HUDEP-2 (cell line): ENCODE results near the gene PDE2A.

Source experiments
- DNase-seq, 76 experiments: peaks; one replicate each; lab custom pipeline; 2025; ENCODE audit not compliant: unreplicated experiment in 76 of 76; lab: John Stamatoyannopoulos, UW

Gene PDE2A

GRCh38 chr11:72685560-72686480, 11.6 kb upstream of the PDE2A start:
- DNase-seq, result no peak

DNA sequence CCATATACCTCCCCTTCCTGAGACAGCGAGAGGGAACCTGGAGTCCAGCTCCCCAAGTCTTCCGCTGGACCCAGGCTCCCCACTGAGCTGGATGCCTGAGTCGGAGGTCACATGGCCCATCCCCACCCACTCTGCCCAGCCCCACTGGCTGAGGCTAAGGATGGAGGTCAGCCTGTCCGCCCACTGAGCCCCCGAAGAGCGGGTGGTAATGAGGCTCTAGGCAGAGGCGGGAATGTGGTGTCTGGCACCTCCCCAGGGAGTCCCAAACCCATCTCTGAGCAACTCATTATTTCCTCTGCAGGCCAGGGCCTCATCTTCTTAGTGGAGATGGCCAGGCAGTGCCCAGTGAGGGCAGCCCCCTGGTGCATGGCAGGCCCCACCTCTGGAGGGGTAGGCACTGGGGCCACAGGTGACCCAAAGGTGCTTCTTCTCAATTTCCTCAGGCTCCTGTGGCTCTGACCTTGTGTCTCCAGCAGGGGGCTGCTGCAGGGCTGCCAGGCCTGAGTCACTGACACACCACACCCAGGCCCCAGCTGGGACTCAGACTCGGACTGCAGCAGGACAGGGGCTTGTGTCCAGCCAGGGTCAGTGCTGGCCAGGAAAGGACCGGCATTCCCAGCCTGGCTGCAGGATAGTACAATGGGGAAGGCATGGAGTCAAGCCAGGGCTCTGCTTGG, 10.2 kb upstream of the PDE2A start:
- DNase-seq, result peak in 55 of 76 experiments; percentile 5 to 64 (median 34)

GRCh38 chr11:72683782-72684200, 9.6 kb upstream of the PDE2A start:
- DNase-seq, result peak in 40 of 76 experiments; percentile 3 to 61 (median 26)

DNA sequence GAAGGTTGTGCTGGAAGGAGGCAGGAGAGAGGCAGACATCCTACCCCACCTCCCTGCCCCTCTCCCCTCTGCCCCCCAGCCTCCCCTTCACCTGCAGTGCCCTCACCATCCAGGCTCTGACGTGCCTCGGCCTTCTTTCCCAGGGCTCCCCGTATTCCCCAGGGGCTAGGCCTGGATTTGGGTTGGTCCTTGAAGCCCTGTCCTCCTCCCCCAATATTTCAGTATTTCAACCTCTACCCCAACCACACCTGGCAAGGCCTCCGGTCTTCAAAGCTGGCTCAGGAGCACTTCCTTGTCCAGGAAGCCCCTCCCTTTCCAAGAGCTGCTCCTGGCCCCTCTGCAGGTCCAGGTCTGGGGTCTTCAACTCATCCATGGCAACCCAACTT, 8.6 kb upstream of the PDE2A start:
- no peak for DNase-seq

GRCh38 chr11:72682238-72682857, 8.1 kb upstream of the PDE2A start:
- no peak for DNase-seq

DNA sequence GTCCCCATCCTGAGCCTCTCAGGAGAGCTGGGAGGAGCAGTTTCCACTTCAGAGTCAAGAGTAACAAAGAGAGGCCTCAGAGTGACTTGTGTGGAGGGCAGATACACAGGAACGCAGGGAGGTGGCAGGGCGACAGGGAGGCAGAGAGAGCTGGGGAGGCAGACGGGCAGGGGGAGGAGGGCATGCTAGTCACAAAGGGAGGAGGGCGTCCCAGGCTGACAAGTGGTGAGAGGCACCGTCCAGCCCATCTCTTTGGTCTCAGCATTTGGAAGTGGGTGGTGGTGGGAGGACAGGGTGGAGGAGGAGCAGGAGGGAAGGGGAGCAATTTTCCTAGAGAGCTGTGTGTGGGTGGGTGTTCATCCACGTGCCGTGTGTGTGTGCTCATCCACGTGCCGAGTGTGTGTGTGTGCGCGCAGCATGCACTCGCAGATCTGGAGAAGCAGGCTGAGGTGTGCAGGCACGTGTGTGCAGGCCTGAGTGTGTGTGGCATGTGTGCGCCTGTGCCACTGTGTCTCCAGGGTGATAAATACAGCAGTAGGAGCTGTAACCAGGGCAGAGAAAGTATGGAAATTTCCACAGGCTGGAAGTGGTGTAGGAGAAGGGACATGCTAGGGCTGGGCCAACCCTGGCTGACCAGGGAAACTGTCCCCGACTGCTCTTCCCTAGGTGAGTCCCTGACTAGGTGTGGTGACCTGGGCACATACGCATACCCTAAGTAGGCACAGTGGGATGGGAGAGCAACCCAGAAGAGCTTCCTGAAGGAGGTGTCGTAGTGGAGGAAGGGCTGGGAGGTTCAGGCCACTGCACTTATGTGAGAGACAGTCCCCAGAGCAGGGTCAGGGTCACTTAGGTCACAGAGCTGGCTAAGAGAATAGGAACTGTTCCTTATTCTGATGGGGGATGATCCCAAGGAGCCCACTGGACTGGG, 7.3 kb upstream of the PDE2A start:
- DNase-seq, result no peak

GRCh38 chr11:72680624-72681158, 6.5 kb upstream of the PDE2A start:
- DNase-seq, result no peak

DNA sequence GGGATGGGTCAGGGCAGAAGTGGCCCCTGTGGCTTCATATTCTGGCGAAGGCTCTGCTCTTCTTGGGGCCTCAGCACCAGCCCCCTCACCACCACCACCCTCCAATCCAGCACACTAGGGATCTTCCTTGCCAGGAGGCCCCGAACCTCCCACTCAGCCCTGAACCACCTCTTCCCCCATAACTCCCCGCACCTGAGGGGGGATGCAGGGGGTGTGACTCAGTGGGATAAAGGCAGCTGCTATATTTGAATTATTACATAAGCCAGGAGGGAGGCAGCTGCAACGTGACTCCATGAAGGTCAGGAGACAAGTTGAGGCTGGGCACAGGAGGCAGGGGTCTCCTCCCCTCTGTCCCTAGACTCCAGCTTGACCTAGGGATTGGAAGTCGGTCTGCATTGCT, 5.6 kb upstream of the PDE2A start:
- no peak for DNase-seq

DNA sequence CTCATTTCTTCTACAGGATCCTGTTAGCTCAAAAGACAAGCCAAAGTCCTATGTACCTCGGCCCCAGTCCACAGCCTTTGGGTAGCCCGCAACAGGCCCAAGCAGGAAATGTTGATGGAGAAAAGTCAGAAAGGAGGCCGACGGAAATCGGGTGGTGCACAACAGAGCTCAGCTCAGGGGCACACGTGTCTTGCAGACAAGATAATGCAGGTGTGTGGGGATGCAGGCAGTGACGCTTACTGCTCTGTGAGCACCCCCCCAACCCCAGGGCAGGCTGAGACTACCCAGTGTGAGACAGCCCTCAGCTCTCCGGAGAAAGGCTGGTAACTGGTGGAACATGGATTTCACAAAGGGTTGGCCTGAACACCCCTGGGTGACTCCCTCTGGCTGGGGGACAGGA, 4.3 kb upstream of the PDE2A start:
- no peak for DNase-seq

GRCh38 chr11:72676861-72677341, 2.7 kb upstream of the PDE2A start:
- peak in 53 of 76 experiments; percentile 4 to 65 (median 31) for DNase-seq

DNA sequence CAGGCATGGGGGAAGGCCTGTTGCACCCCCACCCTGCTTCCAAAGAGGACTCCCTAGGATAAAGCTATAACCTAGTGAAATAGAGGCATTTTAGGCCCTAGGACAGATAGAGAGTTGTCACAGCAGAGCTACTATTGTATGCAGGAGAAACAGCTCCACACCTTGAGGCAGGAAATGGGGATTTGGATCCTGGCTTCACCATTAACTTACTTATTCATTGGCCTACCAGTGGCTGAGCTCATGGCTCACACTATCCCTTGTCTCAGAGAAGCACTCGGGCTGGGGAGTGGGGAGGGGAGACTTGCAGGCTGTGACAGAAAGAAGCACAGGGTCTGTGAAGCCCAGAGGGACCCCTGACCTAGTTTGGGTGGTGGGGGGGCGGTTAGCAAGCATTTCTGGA, 999 bp upstream of the PDE2A start:
- DNase-seq, result no peak

GRCh38 chr11:72673284-72673942, 809 bp downstream of the PDE2A start:
- no peak for DNase-seq

DNA sequence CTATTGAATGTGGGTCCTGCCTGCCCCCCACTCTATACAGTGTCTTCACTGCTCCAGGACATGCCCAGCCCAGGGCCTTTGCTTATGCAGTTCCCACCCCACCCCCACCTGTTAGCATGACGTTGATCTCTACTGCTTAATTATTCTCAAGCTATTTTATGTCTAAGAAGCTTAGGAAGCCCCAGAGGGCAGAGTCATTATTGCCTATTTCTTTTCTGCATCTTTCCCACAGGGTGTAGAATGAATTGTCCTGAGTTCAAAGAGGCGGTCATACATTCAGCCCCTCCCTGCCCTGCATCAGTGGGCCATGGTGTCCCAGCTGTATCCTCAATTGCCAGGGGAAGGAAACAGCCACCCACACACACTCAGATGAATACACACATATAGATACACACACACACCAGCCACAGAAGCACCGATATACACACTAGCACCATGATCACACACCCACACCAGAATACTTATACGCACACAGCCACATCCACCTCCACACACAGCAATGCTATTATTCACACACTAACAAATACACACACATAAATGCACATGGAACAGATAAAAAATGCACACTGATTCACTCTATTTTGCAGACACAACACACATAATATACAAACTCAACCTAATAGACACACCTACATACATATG, 1.5 kb downstream of the PDE2A start:
- no peak for DNase-seq

DNA sequence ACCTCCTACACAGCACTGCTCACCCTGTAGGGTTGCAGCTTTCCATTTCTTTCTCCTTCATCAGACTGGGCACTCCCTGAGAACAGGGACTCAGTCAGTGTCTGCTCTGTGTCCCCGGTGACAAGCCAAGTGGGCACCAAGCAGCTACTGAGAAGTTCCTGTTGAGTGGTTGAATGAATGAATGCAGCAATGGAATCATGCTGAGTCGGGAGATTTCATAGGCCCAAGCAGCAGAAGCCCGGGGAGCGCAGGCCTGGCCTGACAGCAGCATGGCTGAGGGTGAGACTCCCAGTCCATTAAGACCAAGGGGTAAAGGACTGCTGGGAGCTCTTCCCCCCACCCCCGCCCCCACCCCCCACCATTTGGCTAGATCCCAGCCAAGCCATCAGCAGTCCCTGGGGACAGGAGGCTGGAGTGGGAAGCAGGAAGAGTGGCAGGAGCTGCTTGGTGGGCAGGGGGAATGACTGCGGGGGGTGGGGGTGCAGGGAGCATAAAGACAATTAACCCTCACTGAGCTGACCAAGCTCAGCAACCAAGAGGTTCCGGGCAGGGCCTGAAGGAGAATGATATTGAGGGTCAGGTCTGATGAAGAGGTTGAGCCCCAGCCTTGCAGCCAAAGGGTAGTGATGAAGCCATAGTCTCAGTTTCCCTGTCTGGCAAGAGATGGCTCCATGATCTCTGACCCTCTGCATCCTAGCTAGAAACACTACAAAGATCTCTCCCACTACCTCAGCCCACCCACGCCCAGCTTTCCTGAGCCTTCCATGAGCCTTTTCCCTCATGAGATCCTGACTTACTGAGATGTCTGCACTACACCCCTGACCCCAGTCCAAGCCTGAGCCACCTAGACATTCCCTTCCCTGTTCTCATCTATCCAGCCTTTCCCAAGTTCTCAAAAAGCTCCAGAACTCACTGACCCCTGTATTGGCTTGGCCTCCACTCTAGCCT, 2.8 kb downstream of the PDE2A start:
- DNase-seq, result no peak

DNA sequence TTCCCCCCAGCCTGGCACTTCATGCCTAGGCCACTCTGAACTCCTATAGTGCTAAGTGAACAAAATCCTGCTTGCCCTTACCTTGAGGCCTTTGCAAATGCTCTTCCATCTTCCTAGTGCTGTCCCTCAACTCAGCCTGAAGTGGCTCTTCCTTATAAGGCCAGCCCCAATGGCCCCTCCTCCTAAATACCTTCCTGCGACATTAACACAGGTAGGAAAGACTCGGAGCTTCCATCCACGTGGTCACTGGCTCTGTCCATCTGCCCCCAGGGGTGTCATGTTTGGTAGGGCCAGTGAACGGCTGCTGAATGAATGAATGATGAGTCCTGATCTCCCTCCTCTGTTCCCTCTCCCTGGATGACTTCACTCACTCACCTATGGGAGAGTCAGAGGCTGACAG, 4.2 kb downstream of the PDE2A start:
- DNase-seq, result no peak

DNA sequence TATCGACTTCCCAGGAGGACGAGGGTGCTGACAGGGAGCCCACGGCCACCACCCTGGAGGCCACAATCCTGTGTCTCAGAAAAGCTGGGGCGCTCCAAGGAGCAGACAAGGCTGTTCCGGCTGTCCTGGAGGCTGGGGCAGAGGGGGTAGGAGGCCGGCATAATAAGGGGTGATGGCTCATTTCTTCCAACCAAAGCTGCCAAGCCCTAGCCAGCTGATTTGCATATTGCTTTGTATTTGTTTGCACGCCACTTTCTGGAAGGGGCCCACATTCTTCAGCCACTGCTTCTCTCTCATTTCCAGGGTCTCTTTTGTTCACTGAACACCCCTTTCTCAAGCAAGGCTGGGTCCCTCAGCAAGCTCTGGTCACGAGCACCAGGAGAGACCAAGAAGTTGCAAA, 4.7 kb downstream of the PDE2A start:
- no peak for DNase-seq

DNA sequence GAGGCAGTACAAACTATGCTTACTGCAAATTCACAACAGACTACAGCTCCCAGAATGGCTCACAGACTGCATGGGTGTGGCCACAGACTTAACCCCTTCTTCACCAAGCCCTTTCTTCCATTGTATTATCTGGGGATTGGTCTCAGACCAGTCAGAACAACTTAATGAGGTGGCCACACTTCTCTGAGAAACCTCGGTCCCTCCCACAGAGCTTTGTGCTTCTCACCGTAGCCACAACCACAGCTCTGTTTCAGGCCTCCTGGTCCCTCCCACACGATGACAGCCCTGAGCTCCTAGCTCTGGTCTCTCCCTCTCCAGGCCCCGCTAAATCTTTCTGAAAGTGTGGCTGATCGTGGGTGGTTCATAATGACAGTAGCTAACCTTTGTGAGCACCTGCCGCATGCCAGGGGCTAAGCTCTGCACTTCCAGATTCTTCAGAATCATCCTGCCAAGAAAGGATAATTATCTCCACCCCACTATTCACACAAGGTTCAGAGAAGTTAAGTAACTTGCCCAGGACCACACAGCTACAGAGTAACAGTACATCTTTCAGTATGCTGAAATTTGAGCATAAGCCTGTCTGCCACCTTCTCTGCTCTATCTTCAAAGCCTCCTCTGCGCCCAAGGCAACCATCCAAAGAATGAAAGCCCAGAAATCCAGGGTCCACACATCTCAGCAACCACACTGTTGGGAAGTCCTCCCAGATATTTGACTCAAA, 5.4 kb downstream of the PDE2A start:
- DNase-seq, result peak in 3 of 76 experiments; percentile 9 to 21 (median 13)
